Mesenchymal stem cell (in vitro differentiated cells and primary cell): ENCODE measurements around the gene PALLD.
A peak's percentile ranks its signal among the peaks of the same experiment; 100 is the strongest.

Experiments used
- DNase-seq: peaks from one replicate; pipeline ENCODE4 v3.0.0-alpha.2; 2013
- H2AFZ ChIP-seq: one replicate; pipeline ENCODE4 v1.6.1; 2013; ENCODE audit warnings: low read depth, mild to moderate bottlenecking, control low read depth, inconsistent platforms, low read length, moderate library complexity
- H2AK5ac ChIP-seq: 2 replicates; pipeline ENCODE4 v1.6.1; 2013; ENCODE audit warnings: low read length, moderate library complexity, mild to moderate bottlenecking, inconsistent platforms; ENCODE audit not compliant: severe bottlenecking
- H2BK120ac ChIP-seq: one replicate; pipeline ENCODE4 v1.6.1; 2013; ENCODE audit warnings: low read depth, mild to moderate bottlenecking, inconsistent platforms, low read length, moderate library complexity
- H2BK12ac ChIP-seq, 2 experiments: one replicate each; pipeline ENCODE4 v1.6.1; 2013; ENCODE audit warnings: inconsistent platforms in 2 of 2, low read length in 2 of 2, mild to moderate bottlenecking in 2 of 2, moderate library complexity in 2 of 2, control low read depth in 1 of 2
- H2BK15ac ChIP-seq: one replicate; pipeline ENCODE4 v1.6.1; 2013; ENCODE audit warnings: mild to moderate bottlenecking, low read depth, inconsistent platforms; ENCODE audit not compliant: poor library complexity, severe bottlenecking
- H2BK5ac ChIP-seq: 2 replicates; pipeline ENCODE4 v1.6.1; 2013; ENCODE audit warnings: low read depth, mild to moderate bottlenecking, low read length, control low read depth, inconsistent platforms; ENCODE audit not compliant: poor library complexity, severe bottlenecking
- H3K14ac ChIP-seq, 2 experiments: one replicate each; pipeline ENCODE4 v1.6.1; 2013; ENCODE audit warnings: inconsistent platforms in 2 of 2, low read length in 2 of 2, control low read depth in 1 of 2, mild to moderate bottlenecking in 1 of 2, moderate library complexity in 1 of 2
- H3K18ac ChIP-seq, 2 experiments: one replicate each; pipeline ENCODE4 v1.6.1; 2013; ENCODE audit warnings: inconsistent platforms in 2 of 2, low read length in 2 of 2, control low read depth in 1 of 2, low read depth in 1 of 2, mild to moderate bottlenecking in 1 of 2
- H3K23ac ChIP-seq, 2 experiments: one replicate each; pipeline ENCODE4 v1.6.1; 2013; ENCODE audit warnings: inconsistent platforms in 2 of 2, low read length in 2 of 2, mild to moderate bottlenecking in 2 of 2, moderate library complexity in 2 of 2, control low read depth in 1 of 2
- H3K27ac ChIP-seq: 2 replicates; pipeline ENCODE4 v1.5.1; 2013; ENCODE audit warnings: mild to moderate bottlenecking, moderate library complexity, low read length, control low read depth, inconsistent platforms; ENCODE audit not compliant: poor library complexity, severe bottlenecking
- H3K27me3 ChIP-seq, 2 experiments: 2 replicates each; pipeline versions ENCODE4 v1.6.1 to v1.7.0; 2013; ENCODE audit warnings: low read length in 2 of 2, mild to moderate bottlenecking in 2 of 2, moderate library complexity in 2 of 2, control low read depth in 1 of 2, inconsistent platforms in 1 of 2; ENCODE audit not compliant: control insufficient read depth in 1 of 2, insufficient read depth in 1 of 2
- H3K36me3 ChIP-seq, 2 experiments: 2 replicates each; pipeline versions ENCODE4 v1.6.1 to v1.7.0; 2013; ENCODE audit warnings: low read length in 2 of 2, control low read depth in 1 of 2, inconsistent platforms in 1 of 2, low read depth in 1 of 2, mild to moderate bottlenecking in 1 of 2; ENCODE audit not compliant: insufficient read depth in 2 of 2, control insufficient read depth in 1 of 2
- H3K4ac ChIP-seq, 2 experiments: one replicate each; pipeline ENCODE4 v1.6.1; 2013; ENCODE audit warnings: inconsistent platforms in 2 of 2, low read length in 2 of 2, mild to moderate bottlenecking in 2 of 2, moderate library complexity in 2 of 2, control low read depth in 1 of 2, low read depth in 1 of 2
- H3K4me1 ChIP-seq: 2 replicates; pipeline ENCODE4 v1.6.1; 2013; ENCODE audit warnings: low read depth, low read length, control low read depth; ENCODE audit not compliant: control insufficient read depth, insufficient read depth
- H3K4me2 ChIP-seq: 2 replicates; pipeline ENCODE4 v1.6.1; 2013; ENCODE audit warnings: low read length, mild to moderate bottlenecking, inconsistent platforms; ENCODE audit not compliant: poor library complexity, severe bottlenecking
- H3K4me3 ChIP-seq, 2 experiments: 2 replicates each; pipeline versions ENCODE4 v1.5.1 to v1.7.0; 2013; ENCODE audit warnings: low read length in 2 of 2, mild to moderate bottlenecking in 2 of 2, control low read depth in 1 of 2, low read depth in 1 of 2; ENCODE audit not compliant: insufficient read depth in 1 of 2
- H3K79me1 ChIP-seq: replicated peaks from 2 replicates; pipeline ENCODE4 v1.6.1; 2013; ENCODE audit warnings: mild to moderate bottlenecking, control low read depth, low read length, inconsistent platforms; ENCODE audit not compliant: poor library complexity, severe bottlenecking
- H3K9ac ChIP-seq: 2 replicates; pipeline ENCODE4 v1.7.0; 2013; ENCODE audit warnings: mild to moderate bottlenecking, low read length, moderate library complexity
- H3K9me3 ChIP-seq: 2 replicates; pipeline ENCODE4 v1.7.0; 2013; ENCODE audit warnings: mild to moderate bottlenecking, low read length; ENCODE audit not compliant: control insufficient read depth
- H4K8ac ChIP-seq: one replicate; pipeline ENCODE4 v1.6.1; 2013; ENCODE audit warnings: inconsistent platforms, mild to moderate bottlenecking, low read length, moderate library complexity
- H4K91ac ChIP-seq: one replicate; pipeline ENCODE4 v1.6.1; 2013; ENCODE audit warnings: mild to moderate bottlenecking, low read length, inconsistent platforms
- WGBS: methylation state at CpG from one replicate; pipeline ENCODE4 v1.1.7; 2013; ENCODE audit warnings: mixed read lengths; 5-methylcytosine and 5-hydroxymethylcytosine counted together

PALLD gene

DNA sequence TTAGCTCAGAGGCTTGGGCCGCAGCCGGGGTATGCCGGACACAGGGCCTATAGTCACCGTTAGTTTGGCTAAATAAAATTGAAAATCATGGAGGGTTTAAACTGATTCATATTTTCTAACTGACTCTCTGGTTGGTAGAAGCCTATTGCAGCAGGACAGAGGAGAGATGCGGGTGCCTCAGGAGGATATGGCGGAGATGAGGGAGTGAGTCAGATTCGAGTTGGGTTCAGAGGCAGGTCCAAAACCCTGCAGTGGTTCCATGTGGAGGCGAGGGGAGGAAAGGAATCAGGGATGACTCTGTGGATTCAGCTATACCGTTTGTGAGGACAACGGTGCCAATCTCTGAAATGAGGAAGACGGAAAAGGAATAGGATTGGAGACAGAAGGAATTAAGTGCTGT is 176.6 kb downstream of the PALLD start:
- Histone ChIP-seq H3K4me3 (no peak overlapping the region), H2BK15ac (no peak overlapping the region), H3K9me3 (no peaks in the 10 kb centered on the region), H3K23ac (no peak overlapping the region), H3K27me3 (no peaks in the 10 kb centered on the region), H2AK5ac (no peak overlapping the region), H3K4me1 (peaks cover 2% of the 10 kb centered on the region), H2BK12ac (peak overlapping the region; percentile 40 to 59), H3K36me3 (peaks cover 0 to 10% of the 10 kb centered on the region in 2 experiments), H3K9ac (no peak overlapping the region), H4K8ac (no peak overlapping the region), H3K27ac (no peak overlapping the region), H2AFZ (no peak overlapping the region), H3K4ac (peak overlapping the region in 1 of 2 experiments; percentile 26), H3K79me1 (peaks cover 6% of the 10 kb centered on the region), H2BK5ac (no peak overlapping the region), H3K18ac (peak overlapping the region in 1 of 2 experiments; percentile 61), H3K14ac (no peak overlapping the region), H4K91ac (no peak overlapping the region), H2BK120ac (peak overlapping the region; percentile 2), H3K4me2 (no peak overlapping the region)
- DNase-seq, result no peak
- WGBS, result 96% methylated on average over 11 of the region's 11 CpGs

GRCh38 chr4:168674077-168674747 is 177.4 kb downstream of the PALLD start:
- Histone ChIP-seq H3K4me3 (no peak overlapping the region), H4K8ac (peak overlapping the region; percentile 32), H3K4ac (peak overlapping the region in 1 of 2 experiments; percentile 30), H2AFZ (no peak overlapping the region), H3K79me1 (peaks cover 7% of the 10 kb centered on the region), H3K18ac (peak overlapping the region; percentile 23 to 58), H2BK120ac (no peak overlapping the region), H3K14ac (no peak overlapping the region), H3K23ac (no peak overlapping the region), H2BK5ac (no peak overlapping the region), H2BK12ac (peak overlapping the region in 1 of 2 experiments; percentile 78), H4K91ac (no peak overlapping the region), H2AK5ac (no peak overlapping the region), H2BK15ac (peak overlapping the region; percentile 90), H3K9me3 (no peaks in the 10 kb centered on the region), H3K36me3 (peaks cover 0 to 15% of the 10 kb centered on the region in 2 experiments), H3K4me2 (no peak overlapping the region), H3K27me3 (no peaks in the 10 kb centered on the region), H3K27ac (no peak overlapping the region), H3K4me1 (peaks cover 8% of the 10 kb centered on the region), H3K9ac (no peak overlapping the region)
- DNase-seq, result peak; percentile 83
- 47% methylated on average over 6 of the region's 6 CpGs for WGBS

DNA sequence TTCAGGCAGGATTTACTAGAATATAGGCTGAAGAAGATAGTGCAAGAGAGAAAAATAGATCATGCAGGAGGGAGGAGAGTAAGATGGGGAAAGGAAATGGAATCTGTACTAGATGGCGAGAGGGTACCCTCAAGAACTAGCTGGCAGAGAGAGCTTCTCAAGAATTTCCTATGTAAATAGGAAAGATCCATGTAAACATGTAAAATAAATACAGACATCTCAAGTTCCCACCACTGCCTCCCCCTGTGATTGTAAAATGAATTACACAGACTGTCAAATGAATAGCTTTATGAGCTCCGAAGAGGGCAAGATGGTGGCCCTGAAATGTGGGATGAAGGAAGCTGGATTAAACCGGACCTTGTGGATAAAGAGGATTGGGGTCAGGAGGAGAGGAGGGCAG is 178.0 kb downstream of the PALLD start:
- H3K4me2 ChIP-seq, result no peak overlapping the region
- no peaks in the 10 kb centered on the region for H3K9me3 ChIP-seq
- H3K79me1 ChIP-seq, result peaks cover 9% of the 10 kb centered on the region
- peak overlapping the region; percentile 11 to 46 for H3K18ac ChIP-seq
- H4K8ac ChIP-seq, result no peak overlapping the region
- H3K23ac ChIP-seq, result no peak overlapping the region
- no peak overlapping the region for H3K9ac ChIP-seq
- no peak overlapping the region for H2BK15ac ChIP-seq
- H3K27me3 ChIP-seq, result no peaks in the 10 kb centered on the region
- no peak overlapping the region for H2AK5ac ChIP-seq
- peaks cover 10% of the 10 kb centered on the region for H3K4me1 ChIP-seq
- 66% methylated on average over 2 of the region's 3 CpGs for WGBS
- H2BK12ac ChIP-seq, result peak overlapping the region; percentile 20 to 80
- no peak overlapping the region for H3K14ac ChIP-seq
- H2BK120ac ChIP-seq, result peak overlapping the region; percentile 6
- H3K4me3 ChIP-seq, result no peak overlapping the region
- peaks cover 0 to 17% of the 10 kb centered on the region in 2 experiments for H3K36me3 ChIP-seq
- no peak overlapping the region for H3K27ac ChIP-seq
- H2AFZ ChIP-seq, result no peak overlapping the region
- H3K4ac ChIP-seq, result no peak overlapping the region
- no peak overlapping the region for H2BK5ac ChIP-seq
- DNase-seq, result peak; percentile 64
- H4K91ac ChIP-seq, result no peak overlapping the region

DNA sequence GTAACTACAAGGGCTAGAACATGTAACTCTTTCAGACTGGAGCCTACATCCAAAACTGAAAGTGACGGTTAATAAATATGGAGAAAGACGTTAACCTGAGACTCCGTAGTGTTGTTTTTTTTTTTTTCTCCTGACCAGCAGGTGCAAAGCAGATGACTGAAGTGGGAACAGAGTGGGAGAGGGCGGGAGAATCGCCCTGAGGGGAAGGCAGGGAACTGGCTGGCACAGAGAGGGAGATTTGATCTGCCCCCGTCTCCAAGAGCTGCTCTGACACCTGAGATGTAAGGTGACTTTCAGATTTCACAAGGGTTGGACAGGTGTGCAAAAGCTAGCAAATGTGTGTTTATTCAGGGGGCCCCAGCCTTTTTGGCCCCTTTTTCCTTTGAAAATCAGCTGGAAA is 180.2 kb downstream of the PALLD start:
- H2BK12ac ChIP-seq, result no peak overlapping the region
- no peak overlapping the region for H3K27ac ChIP-seq
- no peak overlapping the region for H2AK5ac ChIP-seq
- no peak overlapping the region for H2BK120ac ChIP-seq
- H4K8ac ChIP-seq, result no peak overlapping the region
- H3K4me2 ChIP-seq, result no peak overlapping the region
- no peak overlapping the region for H2BK5ac ChIP-seq
- H4K91ac ChIP-seq, result no peak overlapping the region
- no peak overlapping the region for H3K4me3 ChIP-seq
- no peak overlapping the region for H2AFZ ChIP-seq
- no peak overlapping the region for H3K23ac ChIP-seq
- no peaks in the 10 kb centered on the region for H3K9me3 ChIP-seq
- no peak overlapping the region for H3K9ac ChIP-seq
- H3K14ac ChIP-seq, result no peak overlapping the region
- H3K4me1 ChIP-seq, result peaks cover 10% of the 10 kb centered on the region
- no peak overlapping the region for H3K4ac ChIP-seq
- DNase-seq, result no peak
- peaks cover 9% of the 10 kb centered on the region for H3K79me1 ChIP-seq
- H3K18ac ChIP-seq, result no peak overlapping the region
- no peaks in the 10 kb centered on the region for H3K27me3 ChIP-seq
- WGBS, result 93% methylated on average over 6 of the region's 6 CpGs
- H3K36me3 ChIP-seq, result peaks cover 0 to 17% of the 10 kb centered on the region in 2 experiments
- H2BK15ac ChIP-seq, result no peak overlapping the region
